ENCODE results near the gene SSMEM1. TPM values are rescaled to one million over a fixed set of nuclear protein-coding genes. Genes with fewer than 3 reads are reported as not detected.

The SSMEM1 gene
- total and polyA plus RNA-seq, 9 of the 15 experiments (the other 6 are each of a cell fraction or from before 2014, with no cell fraction given) = 0.10 to 0.28 (median 0.18) TPM; not detected in 4

- no peak for TF ChIP-seq ARID3A (IDR thresholded peaks at IDR 0.05; ENCODE audit: borderline replicate concordance, low read depth, low read length)
- TF ChIP-seq ZNF668 (CRISPR knock-in tag; IDR thresholded peaks at IDR 0.05) = no peak
- TF ChIP-seq ZNF324 (CRISPR knock-in tag; IDR thresholded peaks at IDR 0.05) = no peak
- TF ChIP-seq MBD1 (CRISPR knock-in tag; IDR thresholded peaks at IDR 0.05) = no peak
- TF ChIP-seq, protein P1, sequence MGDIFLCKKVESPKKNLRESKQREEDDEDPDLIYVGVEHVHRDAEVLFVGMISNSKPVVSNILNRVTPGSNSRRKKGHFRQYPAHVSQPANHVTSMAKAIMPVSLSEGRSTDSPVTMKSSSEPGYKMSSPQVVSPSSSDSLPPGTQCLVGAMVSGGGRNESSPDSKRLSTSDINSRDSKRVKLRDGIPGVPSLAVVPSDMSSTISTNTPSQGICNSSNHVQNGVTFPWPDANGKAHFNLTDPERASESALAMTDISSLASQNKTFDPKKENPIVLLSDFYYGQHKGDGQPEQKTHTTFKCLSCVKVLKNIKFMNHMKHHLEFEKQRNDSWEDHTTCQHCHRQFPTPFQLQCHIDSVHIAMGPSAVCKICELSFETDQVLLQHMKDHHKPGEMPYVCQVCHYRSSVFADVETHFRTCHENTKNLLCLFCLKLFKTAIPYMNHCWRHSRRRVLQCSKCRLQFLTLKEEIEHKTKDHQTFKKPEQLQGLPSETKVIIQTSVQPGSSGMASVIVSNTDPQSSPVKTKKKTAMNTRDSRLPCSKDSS (IDR thresholded peaks at IDR 0.05; ENCODE audit: low read depth, partially characterized antibody) = no peak
These were observed 24.1 kb downstream of the SSMEM1 start (continued) for GRCh38 chr7:130231792-130232191.
